Osteoblast (primary cell): ENCODE measurements around the gene GLT6D1. TPM values are rescaled to one million over a fixed set of nuclear protein-coding genes. Genes with fewer than 3 reads are reported as not detected.

Experiments used
- DNase-seq: peaks from one replicate; pipeline ENCODE4 v3.0.0; 2011; ENCODE audit warnings: low spot score, mixed read lengths; ENCODE audit not compliant: insufficient read length; ENCODE audit errors: missing footprints
- H2AFZ ChIP-seq: 2 replicates; pipeline ENCODE4 v1.6.0; 2011; ENCODE audit warnings: mild to moderate bottlenecking, low read length
- H3K27ac ChIP-seq: 2 replicates; pipeline ENCODE4 v1.5.1; 2011; ENCODE audit warnings: mild to moderate bottlenecking, low read depth, low read length, moderate library complexity
- H3K27me3 ChIP-seq: 2 replicates; pipeline ENCODE4 v1.6.0; 2012; ENCODE audit warnings: mild to moderate bottlenecking, control low read depth, inconsistent platforms, low read length, moderate library complexity; ENCODE audit not compliant: insufficient read depth
- H3K36me3 ChIP-seq: 2 replicates; pipeline ENCODE4 v1.5.1; 2011; ENCODE audit warnings: mild to moderate bottlenecking, low read length, control low read depth, moderate library complexity; ENCODE audit not compliant: insufficient read depth
- H3K4me1 ChIP-seq: 2 replicates; pipeline ENCODE4 v1.5.1; 2011; ENCODE audit warnings: mild to moderate bottlenecking, low read length, control low read depth, moderate library complexity; ENCODE audit not compliant: insufficient read depth
- H3K4me2 ChIP-seq: 2 replicates; pipeline ENCODE4 v1.6.0; 2011; ENCODE audit warnings: mild to moderate bottlenecking, low read length; ENCODE audit not compliant: insufficient read depth
- H3K4me3 ChIP-seq: fragments of 200-600 bp; sonication (generic); 3 replicates; pipeline ENCODE4 v1.5.1; 2012; ENCODE audit warnings: mild to moderate bottlenecking, low read length, inconsistent platforms; ENCODE audit not compliant: insufficient read depth
- H3K79me2 ChIP-seq: 2 replicates; pipeline ENCODE4 v1.6.0; 2012; ENCODE audit warnings: mild to moderate bottlenecking, low read length, control low read depth, inconsistent platforms; ENCODE audit not compliant: insufficient read depth
- H3K9me3 ChIP-seq: 2 replicates; pipeline ENCODE4 v1.5.1; 2011; ENCODE audit warnings: low read depth, low read length, control low read depth
- H4K20me1 ChIP-seq: 2 replicates; pipeline ENCODE4 v1.6.0; 2012; ENCODE audit warnings: mild to moderate bottlenecking, low read length, control low read depth; ENCODE audit not compliant: insufficient read depth
- total RNA-seq: library from RNA; depleted of rRNA; stranded (reverse); fragments of >200 nt; gene quantifications from 2 replicates; pipeline ENCODE4 v1.2.3, GENCODE V29; 2012
- TF ChIP-seq, protein P1 (sequence below): IDR thresholded peaks from 2 replicates; pipeline ENCODE4 v1.5.1; 2011; ENCODE audit warnings: mild to moderate bottlenecking, low read depth, low read length, moderate library complexity; ENCODE audit errors: extremely low read depth

The GLT6D1 gene
- total RNA-seq, 1 donor = not detected

DNA sequence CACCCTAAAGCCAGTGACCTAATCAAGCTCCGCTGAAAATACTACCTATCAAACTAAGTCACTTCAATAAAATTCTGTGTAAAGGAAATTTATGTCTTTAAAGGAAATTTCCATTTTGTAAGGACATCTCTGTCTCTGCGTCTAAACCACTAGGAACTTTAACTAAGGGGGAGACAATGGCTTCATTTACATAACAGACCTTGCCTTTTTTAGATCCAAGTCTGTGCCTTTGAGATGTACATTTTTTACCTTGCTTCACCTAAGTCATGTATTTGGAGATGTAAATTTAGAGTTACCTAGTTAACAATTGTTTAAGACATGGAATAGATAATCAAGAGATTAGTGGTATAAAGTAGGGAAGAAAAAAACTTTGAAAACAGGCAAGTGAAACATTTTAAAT is 10.2 kb upstream of the GLT6D1 start:
- H3K27me3 ChIP-seq = no peaks in the 10 kb centered on the region
- peaks cover 4% of the 10 kb centered on the region for H3K9me3 ChIP-seq
- no peak overlapping the region for H3K4me2 ChIP-seq
- DNase-seq = no peak
- no peak overlapping the region for H2AFZ ChIP-seq
- no peaks in the 10 kb centered on the region for H3K36me3 ChIP-seq
- H3K79me2 ChIP-seq = no peaks in the 10 kb centered on the region
- no peaks in the 10 kb centered on the region for H4K20me1 ChIP-seq
- TF ChIP-seq, protein P1, sequence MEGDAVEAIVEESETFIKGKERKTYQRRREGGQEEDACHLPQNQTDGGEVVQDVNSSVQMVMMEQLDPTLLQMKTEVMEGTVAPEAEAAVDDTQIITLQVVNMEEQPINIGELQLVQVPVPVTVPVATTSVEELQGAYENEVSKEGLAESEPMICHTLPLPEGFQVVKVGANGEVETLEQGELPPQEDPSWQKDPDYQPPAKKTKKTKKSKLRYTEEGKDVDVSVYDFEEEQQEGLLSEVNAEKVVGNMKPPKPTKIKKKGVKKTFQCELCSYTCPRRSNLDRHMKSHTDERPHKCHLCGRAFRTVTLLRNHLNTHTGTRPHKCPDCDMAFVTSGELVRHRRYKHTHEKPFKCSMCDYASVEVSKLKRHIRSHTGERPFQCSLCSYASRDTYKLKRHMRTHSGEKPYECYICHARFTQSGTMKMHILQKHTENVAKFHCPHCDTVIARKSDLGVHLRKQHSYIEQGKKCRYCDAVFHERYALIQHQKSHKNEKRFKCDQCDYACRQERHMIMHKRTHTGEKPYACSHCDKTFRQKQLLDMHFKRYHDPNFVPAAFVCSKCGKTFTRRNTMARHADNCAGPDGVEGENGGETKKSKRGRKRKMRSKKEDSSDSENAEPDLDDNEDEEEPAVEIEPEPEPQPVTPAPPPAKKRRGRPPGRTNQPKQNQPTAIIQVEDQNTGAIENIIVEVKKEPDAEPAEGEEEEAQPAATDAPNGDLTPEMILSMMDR = no peak
- no peak overlapping the region for H3K27ac ChIP-seq
- H3K4me1 ChIP-seq = no peaks in the 10 kb centered on the region
- no peak overlapping the region for H3K4me3 ChIP-seq

DNA sequence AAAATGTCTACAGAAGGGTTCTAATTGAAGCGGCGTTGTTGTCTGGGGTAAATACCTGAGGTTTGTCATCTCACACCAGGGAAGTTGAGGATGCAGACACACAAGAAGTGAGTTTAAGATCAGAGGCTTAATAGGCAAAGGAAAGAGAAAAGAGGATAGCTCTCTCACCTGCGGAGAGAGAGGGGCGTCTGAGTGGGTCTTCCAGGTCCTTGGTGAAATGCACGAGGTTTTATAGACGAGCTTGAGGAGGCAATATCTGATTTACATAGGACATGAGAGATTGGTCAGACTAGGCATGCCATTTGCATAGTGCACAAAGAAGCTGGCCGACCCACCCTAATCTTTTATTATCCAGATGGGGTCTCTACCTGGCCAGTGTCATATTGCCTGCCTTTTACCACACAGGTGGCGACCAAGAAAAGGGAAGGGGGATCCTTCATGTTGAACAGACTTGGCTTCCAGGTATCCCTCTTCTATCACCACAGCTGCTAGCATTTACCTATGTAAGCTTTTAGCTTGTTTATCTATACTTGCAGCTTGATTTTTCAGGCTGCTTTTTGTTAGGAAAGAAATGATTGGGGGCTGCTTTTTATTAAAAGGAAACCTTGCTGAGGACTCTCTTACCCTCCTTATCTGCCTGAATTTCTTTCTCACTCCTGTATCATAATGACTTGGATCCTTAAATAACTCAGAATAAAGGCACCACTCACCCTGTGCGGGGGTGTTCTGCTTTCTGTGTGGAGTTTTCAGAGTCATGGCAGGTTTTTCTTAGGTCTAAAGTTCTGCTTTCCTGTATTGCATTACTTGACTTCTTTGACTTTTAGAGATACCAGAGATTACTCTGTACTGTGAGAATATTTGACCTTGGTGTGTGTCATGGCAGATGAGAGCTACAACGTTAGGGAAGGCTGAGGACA is 9.4 kb upstream of the GLT6D1 start:
- no peak overlapping the region for H3K27ac ChIP-seq
- TF ChIP-seq, protein P1 = no peak
- H2AFZ ChIP-seq = no peak overlapping the region
- DNase-seq = no peak
- no peaks in the 10 kb centered on the region for H3K4me1 ChIP-seq
- no peaks in the 10 kb centered on the region for H3K79me2 ChIP-seq
- H3K36me3 ChIP-seq = no peaks in the 10 kb centered on the region
- no peaks in the 10 kb centered on the region for H3K27me3 ChIP-seq
- H3K4me3 ChIP-seq = no peak overlapping the region
- no peaks in the 10 kb centered on the region for H4K20me1 ChIP-seq
- no peak overlapping the region for H3K4me2 ChIP-seq
- H3K9me3 ChIP-seq = peaks cover 6% of the 10 kb centered on the region

DNA sequence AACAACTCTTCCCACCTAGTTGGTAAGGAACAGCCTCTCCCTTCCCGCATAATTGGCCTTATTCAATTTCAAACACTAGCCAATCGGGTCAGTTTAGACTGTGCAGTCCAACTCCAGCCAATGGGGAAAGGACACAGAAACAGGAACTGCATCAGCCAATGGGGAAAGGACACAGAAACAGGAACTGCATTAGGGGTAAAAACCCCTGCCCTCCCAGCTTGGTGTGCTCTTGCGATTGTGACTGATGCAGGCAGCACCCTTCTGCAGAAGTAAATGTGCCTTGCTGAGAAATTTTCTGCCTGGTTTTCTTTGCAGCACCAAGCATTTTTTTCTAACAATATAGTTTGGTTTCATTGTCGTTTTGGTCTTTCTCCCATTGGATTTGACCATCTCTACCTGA is 8.5 kb upstream of the GLT6D1 start:
- no peak for DNase-seq
- TF ChIP-seq, protein P1 = no peak
- Histone ChIP-seq H3K27ac (no peak overlapping the region), H3K4me1 (no peaks in the 10 kb centered on the region), H3K79me2 (no peaks in the 10 kb centered on the region), H2AFZ (no peak overlapping the region), H3K4me3 (no peak overlapping the region), H3K36me3 (no peaks in the 10 kb centered on the region), H4K20me1 (no peaks in the 10 kb centered on the region), H3K27me3 (no peaks in the 10 kb centered on the region), H3K4me2 (no peak overlapping the region), H3K9me3 (peaks cover 6% of the 10 kb centered on the region)

DNA sequence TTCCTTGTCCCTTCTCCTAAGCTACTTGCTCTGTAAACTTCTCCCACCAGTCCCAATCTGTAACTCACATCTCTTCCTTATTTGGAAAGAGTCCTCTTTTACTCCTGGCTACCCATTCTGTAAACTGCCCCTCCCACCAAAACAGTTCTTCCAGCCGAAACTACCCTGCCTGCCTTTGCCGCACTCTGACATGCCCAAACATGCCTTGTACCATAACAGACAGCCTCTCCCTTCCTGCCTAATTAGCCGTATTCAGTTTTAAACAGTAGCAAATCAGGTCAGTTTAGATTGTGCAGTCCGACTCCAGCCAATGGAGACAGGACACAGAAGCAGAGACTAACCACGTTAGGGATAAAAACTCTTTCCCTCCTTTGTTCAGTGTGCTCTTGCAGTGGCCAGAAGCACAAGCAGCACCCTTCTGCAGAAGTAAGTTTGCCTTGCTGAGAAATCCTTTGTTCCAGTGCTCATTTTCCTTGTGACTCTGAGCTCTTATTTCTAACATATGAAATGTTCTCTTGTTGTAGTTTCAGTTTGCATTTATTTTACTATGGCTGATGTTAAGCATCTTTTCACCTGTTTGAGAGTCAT is 5.4 kb upstream of the GLT6D1 start:
- Histone ChIP-seq H3K9me3 (peaks cover 6% of the 10 kb centered on the region), H3K4me1 (no peaks in the 10 kb centered on the region), H3K36me3 (no peaks in the 10 kb centered on the region), H3K27ac (no peak overlapping the region), H3K27me3 (no peaks in the 10 kb centered on the region), H3K79me2 (no peaks in the 10 kb centered on the region), H4K20me1 (no peaks in the 10 kb centered on the region), H2AFZ (no peak overlapping the region), H3K4me3 (no peak overlapping the region), H3K4me2 (no peak overlapping the region)
- no peak for DNase-seq
- TF ChIP-seq, protein P1 = no peak
